Breast epithelium (tissue), 3 donors: Measurements from ENCODE around the gene CHRNB2.

ENCODE experiments used
- POLR2A ChIP-seq: fragments of 450-650 bp; IDR thresholded peaks from one replicate; pipeline ENCODE4 v1.6.1; 2016; ENCODE audit warnings: antibody characterized with exemption, mild to moderate bottlenecking, moderate library complexity
- TF ChIP-seq, protein P1 (sequence below), 3 donors: fragments of 450-650 bp; IDR thresholded peaks; one replicate each; pipeline ENCODE4 v1.5.1; 2016 to 2017; ENCODE audit warnings: antibody characterized with exemption in 3 of 3, mild to moderate bottlenecking in 3 of 3, moderate library complexity in 3 of 3

GRCh38 chr1:154614247-154614646 lies 46.7 kb downstream of the CHRNB2 start:
- TF ChIP-seq, protein P1, sequence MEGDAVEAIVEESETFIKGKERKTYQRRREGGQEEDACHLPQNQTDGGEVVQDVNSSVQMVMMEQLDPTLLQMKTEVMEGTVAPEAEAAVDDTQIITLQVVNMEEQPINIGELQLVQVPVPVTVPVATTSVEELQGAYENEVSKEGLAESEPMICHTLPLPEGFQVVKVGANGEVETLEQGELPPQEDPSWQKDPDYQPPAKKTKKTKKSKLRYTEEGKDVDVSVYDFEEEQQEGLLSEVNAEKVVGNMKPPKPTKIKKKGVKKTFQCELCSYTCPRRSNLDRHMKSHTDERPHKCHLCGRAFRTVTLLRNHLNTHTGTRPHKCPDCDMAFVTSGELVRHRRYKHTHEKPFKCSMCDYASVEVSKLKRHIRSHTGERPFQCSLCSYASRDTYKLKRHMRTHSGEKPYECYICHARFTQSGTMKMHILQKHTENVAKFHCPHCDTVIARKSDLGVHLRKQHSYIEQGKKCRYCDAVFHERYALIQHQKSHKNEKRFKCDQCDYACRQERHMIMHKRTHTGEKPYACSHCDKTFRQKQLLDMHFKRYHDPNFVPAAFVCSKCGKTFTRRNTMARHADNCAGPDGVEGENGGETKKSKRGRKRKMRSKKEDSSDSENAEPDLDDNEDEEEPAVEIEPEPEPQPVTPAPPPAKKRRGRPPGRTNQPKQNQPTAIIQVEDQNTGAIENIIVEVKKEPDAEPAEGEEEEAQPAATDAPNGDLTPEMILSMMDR (IDR thresholded peaks at IDR 0.05) = no peak
- TF ChIP-seq POLR2A = no peak
